Measurements from ENCODE around the gene STAT6. TPM values are rescaled to one million over a fixed set of nuclear protein-coding genes. Genes with fewer than 3 reads are reported as not detected.

Gene STAT6
- total and polyA plus RNA-seq, 2 of the 8 experiments (the other 6 are each of a cell fraction or from before 2014, with no cell fraction given): 32.9 to 38.7 TPM

DNA sequence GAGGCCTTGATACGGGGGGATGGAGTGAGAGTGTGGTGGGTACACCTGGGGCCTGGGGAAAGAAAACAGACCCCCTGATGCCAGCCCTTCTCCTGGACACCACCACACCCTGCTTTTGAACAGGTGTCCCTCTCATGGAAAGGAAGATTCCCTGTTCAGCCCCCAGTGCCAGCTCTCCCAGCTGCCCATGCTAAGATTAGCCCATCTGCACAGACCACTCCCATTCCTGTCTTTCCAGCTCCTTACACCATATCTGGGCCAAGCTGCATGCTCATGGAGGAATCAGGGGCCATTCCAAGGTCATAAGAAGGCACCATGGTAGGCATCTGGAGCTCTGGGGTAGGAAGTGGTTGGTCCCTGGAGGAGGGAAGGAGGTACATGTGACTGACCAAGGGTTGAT, 12.6 kb downstream of the STAT6 start:
- Histone ChIP-seq H3K23ac (ENCODE audit: insufficient read length) (no peak overlapping the region), H4K20me1 (replicated peaks in 1 of 2; ENCODE audit: control insufficient read depth in 1 of 2, insufficient read depth in 2 of 2, low read length in 2 of 2) (peaks cover 0 to 2% of the 10 kb centered on the region in 2 experiments), H2BK120ac (replicated peaks; ENCODE audit: low read depth, low read length) (no peak overlapping the region), H3K79me1 (ENCODE audit: low read depth, low read length) (no peaks in the 10 kb centered on the region; the same call in 1 of the 2 replicates), H4K5ac (ENCODE audit: insufficient read length, low read depth, low read length) (no peak overlapping the region), H3K4ac (replicated peaks; ENCODE audit: insufficient read length, low read depth, low read length) (no peak overlapping the region), H2AK5ac (ENCODE audit: low read depth, low read length) (no peak overlapping the region), H2BK15ac (ENCODE audit: low read length) (no peak overlapping the region), H3K36me3 (ENCODE audit: control insufficient read depth in 2 of 4, insufficient read depth in 4 of 4, low read length in 3 of 4) (peaks cover 0 to 15% (median 7%) of the 10 kb centered on the region in 4 experiments; a peak in 6 of 8 replicates), H2BK12ac (ENCODE audit: low read depth, low read length) (no peak overlapping the region), H3K4me2 (ENCODE audit: insufficient read depth in 1 of 2, low read depth in 2 of 2, low read length in 2 of 2) (no peak overlapping the region), H2AFZ (ENCODE audit: low read length) (no peak overlapping the region), H3K23me2 (ENCODE audit: low read depth, low read length) (no peaks in the 10 kb centered on the region), H3K9me3 (ENCODE audit: insufficient read depth in 2 of 2, low read depth in 1 of 2, low read length in 1 of 2) (no peaks in the 10 kb centered on the region), H2BK20ac (ENCODE audit: low read length) (no peak overlapping the region), H3K56ac (replicated peaks; ENCODE audit: insufficient read length, low read depth, low read length) (no peak overlapping the region), H3K4me1 (replicated peaks in 1 of 4; ENCODE audit: control insufficient read depth in 3 of 4, insufficient read depth in 4 of 4, low read length in 3 of 4) (peaks cover 0 to 13% (median 11%) of the 10 kb centered on the region in 4 experiments; a peak in 6 of 7 replicates), H3K27ac (ENCODE audit: low read depth, low read length) (no peak overlapping the region), H3K79me2 (ENCODE audit: control insufficient read depth in 1 of 2, insufficient read depth in 2 of 2, low read length in 2 of 2) (no peaks in the 10 kb centered on the region; a peak in 1 of 4 replicates), H2BK5ac (ENCODE audit: low read depth, low read length) (no peak overlapping the region), H3K14ac (ENCODE audit: insufficient read length) (no peak overlapping the region), H3K18ac (ENCODE audit: extremely low read depth, low read length) (no peak overlapping the region), H3K9ac (replicated peaks in 1 of 4; ENCODE audit: extremely low read depth in 1 of 4, low read depth in 3 of 4, low read length in 3 of 4) (no peak overlapping the region), H3K4me3 (ENCODE audit: extremely low read depth in 1 of 4, insufficient read depth in 2 of 4, low read depth in 3 of 4, low read length in 4 of 4) (no peak overlapping the region), H4K91ac (replicated peaks; ENCODE audit: insufficient read length, low read length) (no peak overlapping the region), H4K8ac (ENCODE audit: extremely low read depth, insufficient read depth, low read length) (no peak overlapping the region), H3K27me3 (replicated peaks in 1 of 4; ENCODE audit: control insufficient read depth in 3 of 4, extremely low read depth in 1 of 4, insufficient read depth in 3 of 4, low read length in 3 of 4) (no peaks in the 10 kb centered on the region)
- CTCF ChIA-PET (ENCODE audit: partially characterized antibody): interaction anchor here (0.9 to 15.7 kb wide), 12 partner anchors 6 to 77 kb away, joined by 3 to 325 read pairs (median 6); partner anchors contain the start of genes NAB2 and STAT6
- FAIRE-seq: no peak
- no peak for DNase-seq (ENCODE audit: low read depth in 1 of 2, low spot score in 2 of 2)
- POLR2A ChIA-PET (ENCODE audit: partially characterized antibody): interaction anchor here (0.6 to 16.5 kb wide), 7 partner anchors 9 to 48 kb away, joined by 3 to 352 read pairs (median 4); partner anchors contain the start of genes NAB2, NEMP1 and STAT6
- 83% methylated on average over 1 of the region's 1 CpG; no CpG with 5 or more reads in 1 of the 2 experiments for WGBS, 2 experiments (ENCODE audit: extremely low coverage in 1 of 2, insufficient coverage in 1 of 2, insufficient read length in 1 of 2, insufficient replicate concordance in 2 of 2, low coverage in 1 of 2, low lambda C conversion rate in 2 of 2, missing lambda C conversion rate in 1 of 2)
- TF ChIP-seq, protein P1, sequence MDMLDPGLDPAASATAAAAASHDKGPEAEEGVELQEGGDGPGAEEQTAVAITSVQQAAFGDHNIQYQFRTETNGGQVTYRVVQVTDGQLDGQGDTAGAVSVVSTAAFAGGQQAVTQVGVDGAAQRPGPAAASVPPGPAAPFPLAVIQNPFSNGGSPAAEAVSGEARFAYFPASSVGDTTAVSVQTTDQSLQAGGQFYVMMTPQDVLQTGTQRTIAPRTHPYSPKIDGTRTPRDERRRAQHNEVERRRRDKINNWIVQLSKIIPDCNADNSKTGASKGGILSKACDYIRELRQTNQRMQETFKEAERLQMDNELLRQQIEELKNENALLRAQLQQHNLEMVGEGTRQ (IDR thresholded peaks at IDR 0.05; ENCODE audit: low read length): no peak
- TF ChIP-seq RFX5 (IDR thresholded peaks at IDR 0.05; ENCODE audit: borderline replicate concordance, low read depth, low read length): no peak
- TF ChIP-seq NANOG (IDR thresholded peaks at IDR 0.05; ENCODE audit: insufficient read depth, low read depth, low read length, poor library complexity, severe bottlenecking): no peak
- TF ChIP-seq RBBP5 (IDR thresholded peaks at IDR 0.05; ENCODE audit: borderline replicate concordance, low read depth, low read length): no peak
- TF ChIP-seq KDM4A (IDR thresholded peaks at IDR 0.05; ENCODE audit: low read depth, low read length, severe bottlenecking): no peak
- TF ChIP-seq SAP30 (IDR thresholded peaks at IDR 0.05; ENCODE audit: insufficient read depth, insufficient replicate concordance, low read length): no peak
- no peak for TF ChIP-seq CBX5 (IDR thresholded peaks at IDR 0.05; ENCODE audit: low read depth, low read length)
- TF ChIP-seq KDM1A (IDR thresholded peaks at IDR 0.05; ENCODE audit: borderline replicate concordance, low read length): no peak
- no peak for TF ChIP-seq EGR1 (IDR thresholded peaks at IDR 0.05; ENCODE audit: borderline replicate concordance, low read depth, low read length)
- no peak for TF ChIP-seq POU5F1 (IDR thresholded peaks at IDR 0.05; ENCODE audit: low read depth, low read length)
- TF ChIP-seq JUN (IDR thresholded peaks at IDR 0.05; ENCODE audit: low read depth, low read length): no peak

All from H1 (cell line).